H1 (cell line): ENCODE data around the gene GSK3B. TPM values are rescaled to one million over a fixed set of nuclear protein-coding genes. Genes with fewer than 3 reads are reported as not detected.

Experiments used
- CTCF ChIA-PET: fragments of 300-600 bp; sonication (Branson Sonifier 250); formaldehyde crosslinking; loops from one replicate; lab custom pipeline; 2021; ENCODE audit not compliant: partially characterized antibody; lab: Charles Lee
- POLR2A ChIA-PET: fragments of 300-600 bp; sonication (Branson Sonifier 250); formaldehyde crosslinking; loops from one replicate; lab custom pipeline; 2021; ENCODE audit warnings: inconsistent platforms; ENCODE audit not compliant: partially characterized antibody; lab: Charles Lee
- DNase-seq, 2 experiments: peaks; one replicate each; pipeline versions ENCODE4 v3.0.0 to v3.0.0-alpha.2; 2010 to 2022; ENCODE audit warnings: low spot score in 2 of 2, low read depth in 1 of 2, mixed read lengths in 1 of 2
- FAIRE-seq: peaks from 2 replicates; lab custom pipeline; 2011; peaks lifted over from hg19 to GRCh38; lab: Jason Lieb, UNC
- H2AFZ ChIP-seq: 2 replicates; pipeline ENCODE4 v1.8.1; 2012; ENCODE audit warnings: low read length, inconsistent platforms
- H2AK5ac ChIP-seq: 2 replicates; pipeline ENCODE4 v1.6.1; 2013; ENCODE audit warnings: low read depth, low read length
- H2BK120ac ChIP-seq: replicated peaks from 2 replicates; pipeline ENCODE3; 2013; ENCODE audit warnings: low read depth, low read length, inconsistent platforms
- H2BK12ac ChIP-seq: 2 replicates; pipeline ENCODE4 v1.6.1; 2013; ENCODE audit warnings: low read depth, low read length
- H2BK15ac ChIP-seq: 2 replicates; pipeline ENCODE4 v1.6.1; 2013; ENCODE audit warnings: low read length
- H2BK20ac ChIP-seq: 2 replicates; pipeline ENCODE4 v1.6.1; 2013; ENCODE audit warnings: low read length
- H2BK5ac ChIP-seq: 2 replicates; pipeline ENCODE4 v1.6.1; 2013; ENCODE audit warnings: low read depth, low read length
- H3K14ac ChIP-seq: 2 replicates; pipeline ENCODE4 v1.6.1; 2013; ENCODE audit warnings: inconsistent platforms; ENCODE audit not compliant: insufficient read length
- H3K18ac ChIP-seq: 2 replicates; pipeline ENCODE4 v1.6.1; 2013; ENCODE audit warnings: low read length; ENCODE audit errors: extremely low read depth
- H3K23ac ChIP-seq: 2 replicates; pipeline ENCODE4 v1.6.1; 2013; ENCODE audit warnings: inconsistent platforms; ENCODE audit not compliant: insufficient read length
- H3K23me2 ChIP-seq: 2 replicates; pipeline ENCODE4 v1.6.1; 2013; ENCODE audit warnings: low read depth, low read length
- H3K27ac ChIP-seq: 2 replicates; pipeline ENCODE4 v1.6.1; 2011; ENCODE audit warnings: low read depth, low read length, inconsistent platforms
- H3K27me3 ChIP-seq, 4 experiments: replicated peaks in 1 of 4; 1 replicate in 1 of 4; 2 replicates in 3 of 4; pipeline versions ENCODE4 v1.6.1 to v1.8.1; 2011 to 2013; ENCODE audit warnings: low read length in 3 of 4, mild to moderate bottlenecking in 3 of 4, inconsistent platforms in 2 of 4, mixed read lengths in 2 of 4, moderate library complexity in 1 of 4; ENCODE audit not compliant: control insufficient read depth in 3 of 4, insufficient read depth in 3 of 4; ENCODE audit errors: extremely low read depth in 1 of 4
- H3K36me3 ChIP-seq, 4 experiments: 2 replicates each; pipeline versions ENCODE4 v1.6.1 to v1.8.1; 2011 to 2013; ENCODE audit warnings: mild to moderate bottlenecking in 4 of 4, low read length in 3 of 4, moderate library complexity in 2 of 4, control low read depth in 1 of 4, inconsistent platforms in 1 of 4; ENCODE audit not compliant: insufficient read depth in 4 of 4, control insufficient read depth in 2 of 4
- H3K4ac ChIP-seq: replicated peaks from 2 replicates; pipeline ENCODE3; 2013; ENCODE audit warnings: low read length, low read depth, mixed read lengths, inconsistent platforms; ENCODE audit not compliant: insufficient read length
- H3K4me1 ChIP-seq, 4 experiments: replicated peaks in 1 of 4; 1 replicate in 1 of 4; 2 replicates in 3 of 4; pipeline versions ENCODE4 v1.6.1 to v1.8.1; 2011 to 2013; ENCODE audit warnings: low read length in 3 of 4, inconsistent platforms in 2 of 4, mixed read lengths in 1 of 4; ENCODE audit not compliant: insufficient read depth in 4 of 4, control insufficient read depth in 3 of 4
- H3K4me2 ChIP-seq, 2 experiments: 2 replicates each; pipeline versions ENCODE4 v1.6.1 to v1.8.1; 2011 to 2013; ENCODE audit warnings: low read depth in 2 of 2, low read length in 2 of 2, control low read depth in 1 of 2, inconsistent platforms in 1 of 2, mild to moderate bottlenecking in 1 of 2; ENCODE audit not compliant: insufficient read depth in 1 of 2
- H3K4me3 ChIP-seq, 4 experiments: fragments of 200-600, 300-600 bp in 1 of 4; sonication (generic), shearing (Covaris generic), sonication (Bioruptor Twin) in 1 of 4; 2 replicates each; pipeline versions ENCODE4 v1.5.1 to v1.8.1; 2011 to 2016; ENCODE audit warnings: low read length in 4 of 4, low read depth in 3 of 4, control low read depth in 2 of 4, inconsistent platforms in 2 of 4, mild to moderate bottlenecking in 2 of 4, mixed read lengths in 1 of 4, moderate library complexity in 1 of 4; ENCODE audit not compliant: insufficient read depth in 2 of 4; ENCODE audit errors: extremely low read depth in 1 of 4
- H3K56ac ChIP-seq: replicated peaks from 2 replicates; pipeline ENCODE3; 2013; ENCODE audit warnings: low read depth, mild to moderate bottlenecking, mixed read lengths, low read length, inconsistent platforms; ENCODE audit not compliant: insufficient read length
- H3K79me1 ChIP-seq: 2 replicates; pipeline ENCODE4 v1.6.1; 2013; ENCODE audit warnings: low read depth, low read length, control low read depth
- H3K79me2 ChIP-seq, 2 experiments: 2 replicates each; pipeline versions ENCODE4 v1.6.1 to v1.8.1; 2012 to 2013; ENCODE audit warnings: low read length in 2 of 2, mild to moderate bottlenecking in 2 of 2, inconsistent platforms in 1 of 2; ENCODE audit not compliant: insufficient read depth in 2 of 2, control insufficient read depth in 1 of 2
- H3K9ac ChIP-seq, 4 experiments: replicated peaks in 1 of 4; 1 replicate in 1 of 4; 2 replicates in 3 of 4; pipeline versions ENCODE4 v1.6.1 to v1.8.1; 2011 to 2013; ENCODE audit warnings: low read depth in 3 of 4, low read length in 3 of 4, control low read depth in 2 of 4, mild to moderate bottlenecking in 2 of 4, moderate library complexity in 2 of 4, inconsistent platforms in 1 of 4; ENCODE audit errors: extremely low read depth in 1 of 4
- H3K9me3 ChIP-seq, 2 experiments: 2 replicates each; pipeline versions ENCODE4 v1.6.1 to v1.8.1; 2012 to 2013; ENCODE audit warnings: mild to moderate bottlenecking in 2 of 2, moderate library complexity in 2 of 2, control low read depth in 1 of 2, inconsistent platforms in 1 of 2, low read depth in 1 of 2, low read length in 1 of 2, mixed read lengths in 1 of 2; ENCODE audit not compliant: insufficient read depth in 2 of 2
- H4K20me1 ChIP-seq, 2 experiments: replicated peaks in 1 of 2; 2 replicates each; pipeline versions ENCODE3 to v1.8.1; 2011 to 2013; ENCODE audit warnings: inconsistent platforms in 2 of 2, low read length in 2 of 2, mild to moderate bottlenecking in 1 of 2; ENCODE audit not compliant: insufficient read depth in 2 of 2, control insufficient read depth in 1 of 2
- H4K5ac ChIP-seq: 2 replicates; pipeline ENCODE4 v1.6.1; 2013; ENCODE audit warnings: low read length, low read depth, mixed read lengths, inconsistent platforms; ENCODE audit not compliant: insufficient read length
- H4K8ac ChIP-seq: 2 replicates; pipeline ENCODE4 v1.8.0; 2013; ENCODE audit warnings: mild to moderate bottlenecking, moderate library complexity, low read length, inconsistent platforms; ENCODE audit not compliant: insufficient read depth; ENCODE audit errors: extremely low read depth
- H4K91ac ChIP-seq: replicated peaks from 2 replicates; pipeline ENCODE3; 2013; ENCODE audit warnings: low read length, mixed read lengths, inconsistent platforms; ENCODE audit not compliant: insufficient read length
- ASH2L ChIP-seq: fragments of 200-600, 300-600 bp; sonication (generic); IDR thresholded peaks from one replicate; pipeline ENCODE4 v1.7.1; 2017; ENCODE audit warnings: low read length
- ATF2 ChIP-seq: IDR thresholded peaks from 2 replicates; pipeline ENCODE4 v1.6.1; 2012; ENCODE audit warnings: low read length, inconsistent platforms
- BACH1 ChIP-seq: IDR thresholded peaks from 2 replicates; pipeline ENCODE4 v1.6.1; 2012; ENCODE audit warnings: low read length, improper control_type of control experiment
- CBX5 ChIP-seq: fragments of 300-800, 300-1000 bp; sonication (generic); IDR thresholded peaks from 2 replicates; pipeline ENCODE4 v1.7.1; 2016; ENCODE audit warnings: antibody characterized with exemption, low read length, low read depth
- CHD1 ChIP-seq: IDR thresholded peaks from 2 replicates; pipeline ENCODE4 v1.6.1; 2012; ENCODE audit warnings: low read depth, low read length, improper control_type of control experiment
- HDAC6 ChIP-seq: IDR thresholded peaks from one replicate; pipeline ENCODE4 v1.7.1; 2012; ENCODE audit warnings: low read depth, mild to moderate bottlenecking, inconsistent platforms, low read length, moderate library complexity
- PHF8 ChIP-seq: fragments of 200-600 bp; sonication (generic); conservative IDR thresholded peaks from 2 replicates; pipeline ENCODE4 v1.7.1; 2012; ENCODE audit warnings: low read depth, mild to moderate bottlenecking, inconsistent platforms, low read length, moderate library complexity
- POLR2A ChIP-seq, 2 experiments: IDR thresholded peaks; 1 replicate in 1 of 2; 2 replicates in 1 of 2; pipeline ENCODE4 v1.6.1; 2011; ENCODE audit warnings: low read depth in 2 of 2, low read length in 2 of 2, mild to moderate bottlenecking in 2 of 2; ENCODE audit errors: control extremely low read depth in 1 of 2
- RNF2 ChIP-seq: fragments of 200-900, 300-1000 bp; sonication (generic); IDR thresholded peaks from 2 replicates; pipeline ENCODE4 v1.7.1; 2016; ENCODE audit warnings: borderline replicate concordance, low read depth, mild to moderate bottlenecking, antibody characterized with exemption, low read length; ENCODE audit not compliant: poor library complexity, severe bottlenecking; ENCODE audit errors: missing control alignments
- RXRA ChIP-seq: IDR thresholded peaks from 2 replicates; pipeline ENCODE4 v1.6.1; 2011; ENCODE audit warnings: low read depth, mild to moderate bottlenecking, low read length, moderate library complexity; ENCODE audit not compliant: insufficient read depth
- SAP30 ChIP-seq: fragments of 300-600 bp; sonication (generic); IDR thresholded peaks from 2 replicates; pipeline ENCODE4 v1.7.1; 2012; ENCODE audit warnings: low read length, moderate library complexity, mild to moderate bottlenecking, inconsistent platforms; ENCODE audit not compliant: insufficient read depth, insufficient replicate concordance
- SP1 ChIP-seq: IDR thresholded peaks from 2 replicates; pipeline ENCODE4 v1.6.1; 2011; ENCODE audit warnings: low read depth, low read length
- WGBS, 2 experiments: shearing (Covaris generic) in 1 of 2; methylation state at CpG; one replicate each; pipeline versions ENCODE4 v1.1.6 to v1.1.7; 2013 to 2015; ENCODE audit warnings: low lambda C conversion rate in 2 of 2, mixed read lengths in 2 of 2, inconsistent platforms in 1 of 2, low coverage in 1 of 2, missing lambda C conversion rate in 1 of 2; ENCODE audit not compliant: insufficient replicate concordance in 2 of 2, insufficient coverage in 1 of 2, insufficient read length in 1 of 2; ENCODE audit errors: extremely low coverage in 1 of 2, missing lambda C conversion rate in 1 of 2; 5-methylcytosine and 5-hydroxymethylcytosine counted together
- polyA plus RNA-seq, 7 experiments: library from polyadenylated mRNA; depleted of rRNA in 3 of 7; stranded (reverse) in 5 of 7; unstranded in 2 of 7; fragments of >200 nt in 5 of 7; fragments of 200-250 nt in 2 of 7; gene quantifications; 1 replicate in 5 of 7; 2 replicates in 1 of 7; 4 replicates in 1 of 7; pipeline versions ENCODE4 v1.2.1 to v1.2.3, GENCODE V29; 2011 to 2013; ENCODE audit warnings: missing spikeins in 2 of 7, mixed read lengths in 2 of 7
- total RNA-seq: library from RNA; stranded (reverse); fragmentation: NEBNext Ultra II Directional; extraction: Animal tissue kit (Norgen Biotek cat#: 25700); gene quantifications from 2 replicates; pipeline ENCODE4 v1.2.1, GENCODE V29; 2021

GSK3B gene
- total and polyA plus RNA-seq, 2 of the 8 experiments (the other 6 are each of a cell fraction or from before 2014, with no cell fraction given), result 24.2 to 50.7 TPM

GRCh38 chr3:120052225-120052624 is 42.0 kb downstream of the GSK3B start:
- H3K9ac ChIP-seq, result no peak overlapping the region
- TF ChIP-seq ASH2L (no peak), SAP30 (no peak), ATF2 (no peak), SP1 (no peak), RNF2 (no peak), CBX5 (no peak), POLR2A (IDR thresholded peaks at IDR 0.05; ENCODE audit: control extremely low read depth in 1 of 2, low read depth in 2 of 2, low read length in 2 of 2) (no peak), HDAC6 (no peak), RXRA (no peak), BACH1 (no peak), PHF8 (no peak), CHD1 (no peak)

More at GRCh38 chr3:120052225-120052624, 42.0 kb downstream of the GSK3B start:
- Histone ChIP-seq H4K5ac (no peak overlapping the region), H3K79me1 (no peaks in the 10 kb centered on the region; the same call in none of the 2 replicates), H3K27ac (no peak overlapping the region), H3K4me2 (no peak overlapping the region), H4K8ac (no peak overlapping the region), H2AK5ac (no peak overlapping the region), H3K36me3 (no peaks in the 10 kb centered on the region), H3K56ac (no peak overlapping the region), H4K91ac (no peak overlapping the region), H3K9me3 (no peaks in the 10 kb centered on the region), H2BK5ac (no peak overlapping the region), H3K14ac (no peak overlapping the region), H3K4me3 (no peak overlapping the region), H3K23ac (no peak overlapping the region), H2AFZ (no peak overlapping the region), H2BK12ac (no peak overlapping the region), H2BK120ac (no peak overlapping the region), H2BK20ac (no peak overlapping the region), H3K4ac (no peak overlapping the region), H3K27me3 (no peaks in the 10 kb centered on the region), H3K18ac (no peak overlapping the region), H2BK15ac (no peak overlapping the region), H3K79me2 (peaks cover 8 to 96% of the 10 kb centered on the region in 2 experiments; a peak in 3 of 4 replicates), H4K20me1 (peaks cover 2 to 3% of the 10 kb centered on the region in 2 experiments), H3K23me2 (no peaks in the 10 kb centered on the region), H3K4me1 (no peaks in the 10 kb centered on the region)
- FAIRE-seq (no peak), DNase-seq (no peak)
- POLR2A ChIA-PET, result interaction anchor here (2.0 kb wide), 1 partner anchor 43 kb away, joined by 6 read pairs; no protein-coding TSS in a partner anchor
- CTCF ChIA-PET, result interaction anchor here (0.8 to 2.0 kb wide), 5 partner anchors 9 to 296 kb away, joined by 3 to 9 read pairs (median 3); no protein-coding TSS in a partner anchor
- WGBS, 2 experiments, result 81% methylated on average over 2 of the region's 2 CpGs; no CpG with 5 or more reads in 1 of the 2 experiments
